Astrocyte of the hippocampus (primary cell): ENCODE measurements around the gene MARCHF11.
A peak's percentile ranks its signal among the peaks of the same experiment; 100 is the strongest.

ENCODE experiments used
- DNase-seq: peaks from one replicate; pipeline ENCODE4 v3.0.0; 2011; ENCODE audit warnings: low read depth, low spot score

Gene MARCHF11

GRCh38 chr5:16179511-16179935 is at the start of gene MARCHF11:
Gene MARCHF11 (minus strand): TSS chr5:16179791. CDS start chr5:16179575, 216 bp downstream.
- DNase-seq: peak; percentile 10

GRCh38 chr5:16225927-16226326 is 46.3 kb upstream of the MARCHF11 start:
- DNase-seq: no peak

GRCh38 chr5:16192311-16192710 is 12.7 kb upstream of the MARCHF11 start:
- DNase-seq: no peak

- DNase-seq: no peak
Observed at GRCh38 chr5:16180789-16181082, 1.1 kb upstream of the MARCHF11 start.

GRCh38 chr5:16179936-16180788 is 571 bp upstream of the MARCHF11 start:
- DNase-seq: peak; percentile 1

- peak; percentile 95 for DNase-seq
Observed at GRCh38 chr5:16178745-16179372, 732 bp downstream of the MARCHF11 start.

GRCh38 chr5:16169550-16169949 is 10.0 kb downstream of the MARCHF11 start:
- no peak for DNase-seq

- peak; percentile 71 for DNase-seq
Observed at GRCh38 chr5:16160706-16161105, 18.9 kb downstream of the MARCHF11 start.

GRCh38 chr5:16159636-16160035 is 20.0 kb downstream of the MARCHF11 start:
- DNase-seq: no peak

GRCh38 chr5:16156152-16156551 is 23.4 kb downstream of the MARCHF11 start:
- no peak for DNase-seq

GRCh38 chr5:16152601-16153568 is 26.7 kb downstream of the MARCHF11 start:
- DNase-seq: no peak

GRCh38 chr5:16149621-16150020 is 30.0 kb downstream of the MARCHF11 start:
- DNase-seq: no peak

- no peak for DNase-seq
Observed at GRCh38 chr5:16147179-16147900, 32.3 kb downstream of the MARCHF11 start.

GRCh38 chr5:16144416-16144815 is 35.2 kb downstream of the MARCHF11 start:
- DNase-seq: no peak

- DNase-seq: no peak
Observed at GRCh38 chr5:16143361-16144049, 36.1 kb downstream of the MARCHF11 start.

- DNase-seq: no peak
Observed at GRCh38 chr5:16140944-16141343, 38.6 kb downstream of the MARCHF11 start.

- no peak for DNase-seq
Observed at GRCh38 chr5:16140417-16140816, 39.2 kb downstream of the MARCHF11 start.

- no peak for DNase-seq
Observed at GRCh38 chr5:16137177-16137576, 42.4 kb downstream of the MARCHF11 start.

- no peak for DNase-seq
Observed at GRCh38 chr5:16135506-16135905, 44.1 kb downstream of the MARCHF11 start.

- DNase-seq: no peak
Observed at GRCh38 chr5:16135003-16135402, 44.6 kb downstream of the MARCHF11 start.

GRCh38 chr5:16134204-16134603 is 45.4 kb downstream of the MARCHF11 start:
- DNase-seq: no peak
